GM21360 (cell line): ENCODE measurements around the gene WDR6.
A peak's percentile ranks its signal among the peaks of the same experiment; 100 is the strongest.

Experiments used
- ATAC-seq: cut with Tn5 transposase; IDR thresholded peaks from one replicate; pipeline ENCODE4 v1.9.1; 2021; ENCODE audit warnings: mild to moderate bottlenecking, moderate library complexity; ENCODE audit not compliant: unreplicated experiment

The WDR6 gene

DNA sequence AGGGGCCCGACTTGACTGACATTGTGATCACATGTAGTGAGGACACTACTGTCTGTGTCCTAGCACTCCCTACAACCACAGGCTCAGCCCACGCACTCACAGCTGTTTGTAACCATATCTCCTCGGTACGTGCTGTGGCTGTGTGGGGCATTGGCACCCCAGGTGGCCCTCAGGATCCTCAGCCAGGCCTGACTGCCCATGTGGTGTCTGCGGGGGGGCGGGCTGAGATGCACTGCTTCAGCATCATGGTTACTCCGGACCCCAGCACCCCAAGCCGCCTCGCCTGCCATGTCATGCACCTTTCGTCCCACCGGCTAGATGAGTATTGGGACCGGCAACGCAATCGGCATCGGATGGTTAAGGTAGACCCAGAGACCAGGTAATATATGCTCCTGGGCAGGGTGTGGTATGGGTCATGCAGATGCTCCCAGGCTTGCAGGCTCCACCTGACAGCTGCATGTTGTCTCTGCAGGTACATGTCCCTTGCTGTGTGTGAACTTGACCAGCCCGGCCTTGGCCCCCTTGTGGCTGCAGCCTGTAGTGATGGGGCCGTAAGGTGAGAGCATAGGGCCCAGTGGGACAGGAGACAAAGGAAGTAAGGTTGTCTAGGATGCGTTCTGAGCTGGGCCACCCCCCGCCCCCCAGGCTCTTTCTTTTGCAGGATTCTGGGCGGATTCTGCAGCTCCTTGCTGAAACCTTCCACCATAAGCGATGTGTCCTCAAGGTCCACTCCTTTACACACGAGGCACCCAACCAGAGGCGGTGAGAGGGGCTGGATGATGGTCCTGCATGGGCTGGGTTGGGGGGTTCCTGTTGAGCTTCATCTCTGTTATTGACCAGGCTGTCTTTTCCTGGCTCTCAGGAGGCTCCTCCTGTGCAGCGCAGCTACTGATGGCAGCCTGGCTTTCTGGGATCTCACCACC, 6.8 kb downstream of the WDR6 start:
- ATAC-seq = no peak

DNA sequence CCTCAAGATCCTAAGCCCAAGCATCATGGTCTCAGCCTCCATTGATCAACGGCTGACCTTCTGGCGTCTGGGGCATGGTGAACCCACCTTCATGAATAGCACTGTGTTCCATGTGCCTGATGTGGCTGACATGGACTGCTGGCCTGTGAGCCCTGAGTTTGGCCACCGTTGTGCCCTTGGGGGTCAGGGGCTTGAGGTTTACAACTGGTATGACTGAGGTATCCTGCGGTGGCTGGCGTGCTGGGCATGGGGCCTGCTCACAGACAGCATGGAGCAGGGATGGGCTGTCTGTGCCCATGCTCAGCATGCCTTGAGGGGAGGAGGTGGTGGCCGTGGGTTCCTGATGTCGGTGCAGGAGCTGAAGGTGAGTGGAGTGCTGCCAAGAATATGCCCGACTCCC, 7.9 kb downstream of the WDR6 start:
- ATAC-seq = no peak

DNA sequence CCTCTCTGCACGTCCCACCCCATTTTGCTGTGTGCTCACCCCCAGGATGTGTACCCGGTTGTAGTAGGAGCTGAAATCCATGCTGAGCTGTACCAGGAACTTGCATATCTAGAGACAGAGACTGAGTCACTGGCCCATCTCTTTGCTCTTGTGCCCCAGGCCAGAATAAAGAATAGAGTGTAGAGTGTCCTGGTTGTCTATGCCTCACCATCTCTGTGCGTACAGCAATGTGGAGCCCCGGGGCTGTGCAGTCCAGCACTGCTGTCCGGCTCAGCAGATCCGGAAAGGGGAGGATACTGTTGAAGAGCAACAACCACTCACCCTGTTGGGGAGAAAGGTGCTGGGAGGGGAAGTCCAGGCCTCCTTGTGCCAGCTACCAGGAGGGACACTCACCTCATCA, 8.6 kb downstream of the WDR6 start:
- ATAC-seq = no peak

DNA sequence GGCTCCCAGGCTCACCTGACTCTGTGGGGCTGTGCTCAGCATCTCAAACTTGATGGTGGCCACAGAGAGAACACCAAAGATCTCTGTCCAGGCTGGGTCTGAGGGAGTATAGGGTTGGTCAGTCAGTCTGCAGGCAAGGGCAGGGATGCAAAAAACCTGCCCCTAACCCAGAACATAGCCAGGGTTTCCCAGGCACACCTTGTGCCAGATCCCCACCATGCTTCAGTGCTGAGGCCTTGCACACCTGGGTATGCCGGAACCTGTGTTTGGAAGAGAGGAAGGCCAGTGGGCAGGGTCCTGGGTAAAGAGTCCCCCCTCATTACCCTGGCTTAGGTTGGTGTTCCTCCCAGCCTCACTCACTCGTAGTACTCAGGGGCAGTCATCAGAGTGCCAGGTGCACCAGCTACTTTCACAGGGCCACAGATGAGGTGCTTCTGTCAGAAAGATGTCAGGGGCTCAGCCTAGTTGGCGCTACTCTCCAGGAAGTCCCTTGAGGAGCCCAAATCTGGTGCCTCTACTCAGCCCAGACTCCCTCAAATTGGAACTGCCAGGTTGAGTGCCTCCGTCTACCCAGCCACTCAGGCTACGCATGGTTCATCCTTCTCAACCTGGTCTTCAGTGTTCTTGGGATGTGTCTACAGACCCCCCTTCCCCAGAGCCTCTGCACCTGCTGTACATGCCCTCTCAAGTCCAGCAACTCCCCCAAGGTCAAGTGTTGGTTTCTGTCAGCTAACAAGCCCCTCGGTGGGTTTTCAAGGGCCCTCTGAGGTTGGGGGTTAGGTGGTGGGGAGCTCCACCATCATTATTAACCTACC, 9.4 kb downstream of the WDR6 start:
- ATAC-seq = no peak

DNA sequence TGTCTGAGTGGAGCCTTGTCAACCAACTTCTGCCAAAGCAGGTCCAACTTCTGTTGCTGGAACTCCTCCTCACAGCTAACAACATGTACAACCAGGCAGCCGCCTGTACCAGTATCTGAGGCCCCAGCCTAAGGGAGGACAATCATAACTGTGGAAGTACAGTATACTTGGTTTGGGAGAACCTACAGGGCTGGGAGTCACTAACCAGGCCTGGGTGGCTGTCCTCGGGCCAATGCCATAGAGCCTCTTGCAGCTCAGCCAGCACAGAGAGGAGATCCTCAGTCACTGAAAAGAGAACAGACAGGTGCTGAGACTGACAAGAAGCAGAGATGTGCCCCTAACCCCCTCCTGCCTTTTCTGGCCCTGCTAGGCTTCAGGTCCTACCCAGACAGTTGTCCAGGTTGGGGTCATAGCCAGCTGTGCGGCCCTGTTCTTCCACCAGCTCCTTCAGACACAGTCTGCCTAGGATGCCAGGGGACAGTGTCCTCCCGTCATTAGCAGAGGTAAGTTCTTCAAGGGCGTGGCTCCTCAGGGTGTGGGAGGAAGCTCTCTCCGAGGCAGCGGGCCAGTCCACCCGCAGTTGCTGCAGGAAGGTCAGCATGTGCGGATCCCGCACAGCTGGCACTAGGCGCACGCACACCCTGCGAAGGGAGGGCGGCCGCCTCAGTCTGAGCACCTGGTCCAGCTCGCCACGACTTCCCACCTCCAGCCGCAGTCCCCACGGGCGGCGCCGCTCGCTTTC, 10.2 kb downstream of the WDR6 start:
- ATAC-seq = no peak

DNA sequence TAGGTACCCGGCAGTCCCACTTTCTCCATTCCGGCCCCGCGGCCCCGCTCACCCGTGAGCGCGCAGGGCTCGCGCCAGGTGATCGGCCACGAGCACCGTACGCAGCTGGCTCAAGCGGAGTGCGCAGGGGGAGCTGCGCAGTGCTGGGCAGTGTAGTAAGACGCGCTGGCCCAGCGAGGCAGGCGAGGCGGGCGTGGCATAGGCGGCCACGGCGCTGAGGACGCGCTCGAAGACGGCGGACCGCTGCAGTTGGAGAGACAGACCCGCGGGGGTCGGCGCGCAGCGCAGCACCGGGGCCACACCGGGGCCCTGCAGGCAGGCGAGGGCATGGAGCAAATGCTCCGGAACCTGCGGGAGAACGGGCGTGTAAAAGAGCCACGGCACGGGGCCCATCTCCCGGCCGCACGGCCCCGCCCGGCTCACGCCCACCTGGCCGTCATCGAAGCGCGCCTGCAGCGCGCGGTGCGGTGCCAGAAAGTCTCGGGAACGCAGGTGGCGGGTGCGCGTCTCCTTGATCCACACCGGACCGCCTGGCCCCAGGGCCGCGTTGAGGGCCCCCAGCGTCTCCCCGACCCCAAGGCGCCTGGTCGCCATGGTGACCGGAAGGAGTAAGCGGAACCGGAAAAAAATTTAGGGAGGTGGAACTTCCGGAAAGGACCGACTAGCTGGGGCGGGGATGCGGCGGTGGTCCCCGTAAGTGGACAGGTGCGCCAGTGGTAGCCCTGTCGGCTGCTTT, 10.9 kb downstream of the WDR6 start, which contains the start of gene DALRD3:
Gene DALRD3 (minus strand): TSS at position 610 of the 736 bp plus-strand sequence. CDS start 16 bp downstream, at position 594.
- no peak for ATAC-seq

DNA sequence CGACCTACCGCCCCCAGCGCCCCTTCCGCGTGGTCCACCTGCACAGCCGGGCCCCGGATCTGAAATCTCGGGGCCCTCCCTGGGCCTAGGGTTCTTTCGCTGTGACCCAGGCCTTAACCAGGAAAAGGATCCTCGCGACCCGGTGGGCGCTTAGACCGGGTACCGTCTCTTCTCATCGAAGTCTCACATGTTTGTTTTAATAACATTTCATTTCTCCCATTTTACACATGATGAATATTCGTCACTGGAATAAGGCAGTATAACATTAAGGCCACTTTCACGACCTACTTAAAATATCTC, 11.5 kb downstream of the WDR6 start:
- ATAC-seq = no peak

DNA sequence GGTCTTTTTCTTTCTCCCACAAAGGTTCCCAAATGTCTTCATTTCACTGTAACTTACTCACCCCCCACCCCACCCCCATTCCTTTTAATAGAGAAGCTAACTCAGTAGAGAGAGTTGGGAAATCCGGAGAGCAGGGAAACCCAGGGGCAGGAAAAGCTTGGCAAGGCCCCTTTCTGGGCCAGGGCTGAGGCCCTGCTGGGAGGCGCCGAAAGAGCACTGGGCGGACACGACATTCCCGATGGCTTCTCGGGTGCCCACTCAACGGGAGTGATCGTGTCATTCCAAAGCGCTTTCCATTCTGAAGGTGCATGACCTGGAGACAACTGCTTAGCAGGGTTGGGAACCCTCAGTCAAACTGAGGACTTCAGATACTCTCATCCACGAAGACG, 12.7 kb downstream of the WDR6 start:
- no peak for ATAC-seq

DNA sequence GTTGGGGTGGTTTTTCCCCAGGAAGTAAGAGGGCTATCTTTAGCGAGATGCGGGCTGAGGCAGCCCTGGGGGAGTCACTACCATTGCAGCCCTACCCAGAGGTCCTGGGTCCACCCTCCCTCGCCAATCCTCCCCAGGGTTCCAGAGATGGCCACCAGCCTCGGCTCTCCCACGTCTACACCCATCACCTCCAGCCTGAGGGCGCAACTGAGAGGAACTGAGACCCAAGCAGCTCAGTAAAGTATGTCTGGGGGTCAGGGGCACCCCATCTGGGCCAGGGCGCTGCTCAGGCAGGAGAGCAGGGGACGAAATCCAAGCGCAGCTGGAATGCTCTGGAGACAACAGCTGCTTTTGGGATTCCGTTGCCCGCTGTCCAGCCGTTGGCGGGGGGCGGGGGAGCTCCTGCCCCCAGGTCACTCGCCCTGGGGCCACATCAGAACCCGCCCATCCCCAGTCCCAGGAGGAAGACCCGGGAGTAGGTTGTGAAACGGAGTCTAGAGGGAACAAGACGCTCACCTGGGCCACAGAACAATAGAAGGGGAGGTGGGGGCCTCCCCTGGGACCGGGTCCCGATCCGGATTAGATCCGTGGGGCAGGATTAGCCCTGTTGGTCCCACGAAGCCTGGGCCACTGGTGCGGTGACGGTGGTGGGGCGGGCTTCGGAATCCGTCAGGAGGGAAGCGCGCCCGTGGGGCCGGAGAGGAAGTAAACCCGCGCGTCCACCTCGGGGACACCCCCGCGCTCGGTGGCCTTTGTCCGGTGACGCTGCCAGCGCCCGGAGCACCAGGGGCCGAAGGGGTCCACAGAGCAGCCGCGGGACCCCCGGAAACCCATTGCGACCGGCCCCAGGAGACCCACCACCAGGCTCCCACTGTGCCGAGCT, 13.4 kb downstream of the WDR6 start:
- ATAC-seq = no peak

DNA sequence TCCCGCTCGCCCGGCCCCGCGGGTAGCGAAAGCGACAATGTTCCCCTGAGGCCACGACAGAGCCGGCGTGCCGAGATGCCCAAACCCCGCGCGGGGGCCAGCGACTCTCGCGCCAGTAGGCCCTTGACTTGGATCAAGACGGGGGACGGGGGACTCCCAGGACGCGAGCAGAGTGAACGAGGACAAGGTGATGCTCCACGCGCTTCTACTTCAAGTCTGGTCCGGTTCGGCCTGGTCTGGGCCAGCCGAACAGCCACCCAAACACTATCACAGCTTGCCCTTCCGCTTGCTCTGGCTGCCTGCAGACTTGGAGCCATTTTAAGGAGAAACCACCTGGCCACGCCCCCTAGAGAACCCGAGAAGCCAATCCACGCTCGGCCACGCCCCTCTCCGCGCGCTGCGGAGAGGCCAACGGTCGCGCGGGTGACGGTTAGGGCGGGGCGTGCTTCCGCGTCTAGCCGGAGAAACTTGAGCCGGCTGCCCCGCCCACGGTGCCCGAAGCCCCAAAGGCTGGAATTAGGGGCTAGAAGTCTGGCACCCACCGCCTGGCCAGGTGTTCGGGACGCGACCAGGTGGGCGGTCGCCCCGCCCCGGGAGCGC, 14.1 kb downstream of the WDR6 start:
- ATAC-seq = peak; percentile 37

DNA sequence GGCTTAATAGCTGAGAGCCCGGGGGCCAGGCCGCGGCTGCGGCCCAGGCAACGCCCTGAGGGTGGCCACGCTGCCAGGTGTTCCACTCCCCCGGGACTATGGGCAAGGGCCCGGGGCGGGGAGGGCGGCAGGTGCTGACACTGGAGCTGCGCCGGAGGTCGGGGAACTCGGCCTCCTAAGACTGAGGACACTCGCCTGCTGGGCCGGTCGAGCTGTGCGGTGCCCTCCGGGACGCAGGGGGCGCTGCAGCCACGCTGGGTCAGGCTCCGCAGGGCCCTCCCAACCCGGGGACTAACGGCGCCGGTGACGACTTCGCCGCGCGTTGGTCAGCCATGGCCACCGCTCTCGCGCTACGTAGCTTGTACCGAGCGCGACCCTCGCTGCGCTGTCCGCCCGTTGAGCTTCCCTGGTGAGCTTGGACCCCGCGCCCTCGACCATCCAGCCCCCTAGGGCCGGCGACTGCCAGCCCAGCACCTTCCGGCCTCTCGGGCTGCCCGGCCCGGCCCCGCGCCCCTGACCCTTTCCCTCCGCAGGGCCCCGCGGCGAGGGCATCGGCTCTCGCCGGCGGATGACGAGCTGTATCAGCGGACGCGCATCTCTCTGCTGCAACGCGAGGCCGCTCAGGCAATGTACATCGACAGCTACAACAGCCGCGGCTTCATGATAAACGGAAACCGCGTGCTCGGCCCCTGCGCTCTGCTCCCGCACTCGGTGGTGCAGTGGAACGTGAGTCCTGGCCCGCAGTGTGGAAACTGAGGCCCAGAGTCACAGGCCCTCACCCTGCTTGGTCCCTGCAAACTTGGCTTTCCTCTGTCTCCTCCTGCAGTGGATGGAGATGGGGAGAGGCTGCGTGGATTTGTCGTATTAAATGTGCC, 14.9 kb downstream of the WDR6 start, which contains the start of gene NDUFAF3:
Gene NDUFAF3 (plus strand): TSS at position 309 of the 875 bp plus-strand sequence. CDS start 24 bp downstream, at position 333.
- peak; percentile 44 for ATAC-seq

DNA sequence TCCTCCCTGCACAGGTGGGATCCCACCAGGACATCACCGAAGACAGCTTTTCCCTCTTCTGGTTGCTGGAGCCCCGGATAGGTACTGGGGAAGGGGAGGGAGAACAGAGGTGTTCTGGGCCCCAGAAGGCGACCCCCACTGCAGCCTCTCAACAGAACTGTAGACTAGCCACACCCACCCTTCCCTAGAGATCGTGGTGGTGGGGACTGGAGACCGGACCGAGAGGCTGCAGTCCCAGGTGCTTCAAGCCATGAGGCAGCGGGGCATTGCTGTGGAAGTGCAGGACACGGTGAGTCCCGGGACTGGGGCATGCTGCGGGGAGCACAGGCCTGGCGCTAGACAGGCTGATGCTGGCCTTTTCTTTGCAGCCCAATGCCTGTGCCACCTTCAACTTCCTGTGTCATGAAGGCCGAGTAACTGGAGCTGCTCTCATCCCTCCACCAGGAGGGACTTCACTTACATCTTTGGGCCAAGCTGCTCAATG, 15.5 kb downstream of the WDR6 start:
- no peak for ATAC-seq

DNA sequence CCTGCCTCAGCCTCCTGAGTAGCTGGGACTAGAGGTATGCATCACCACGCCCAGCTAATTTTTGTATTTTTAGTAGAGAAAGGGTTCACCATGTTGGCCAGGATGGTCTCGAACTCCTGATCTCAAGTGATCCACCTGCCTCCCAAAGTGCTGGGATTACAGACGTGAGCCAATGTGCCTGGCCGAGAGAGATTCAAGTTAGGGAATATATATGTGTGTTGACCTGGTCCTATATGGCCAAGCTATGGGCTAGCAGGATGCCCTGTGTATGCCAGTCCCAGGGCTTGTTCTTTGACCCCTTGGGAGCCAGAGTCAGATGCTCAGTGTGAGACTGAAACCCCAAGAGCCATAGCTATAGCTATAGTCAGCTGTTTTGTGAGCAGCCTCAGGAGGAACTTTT, 16.6 kb downstream of the WDR6 start:
- no peak for ATAC-seq

DNA sequence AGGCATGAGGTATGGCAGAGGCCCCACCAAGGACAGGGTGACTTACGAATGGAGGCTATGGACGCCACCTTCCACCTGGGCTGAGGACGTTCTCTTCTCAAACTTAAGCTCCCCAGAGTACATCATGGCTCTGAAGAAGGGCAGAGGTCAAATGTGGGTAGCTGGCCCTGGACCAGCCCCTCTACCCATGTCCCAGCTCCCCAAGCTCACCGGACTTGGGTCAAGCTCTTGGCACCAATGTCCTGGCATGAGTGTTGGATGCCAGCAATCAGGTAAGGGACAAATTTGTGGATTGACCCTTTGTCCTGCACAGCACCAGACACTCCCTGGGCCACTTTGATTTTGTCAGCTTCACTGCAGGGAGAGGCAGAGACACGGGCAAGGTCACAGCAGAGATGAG, 17.3 kb downstream of the WDR6 start:
- no peak for ATAC-seq

DNA sequence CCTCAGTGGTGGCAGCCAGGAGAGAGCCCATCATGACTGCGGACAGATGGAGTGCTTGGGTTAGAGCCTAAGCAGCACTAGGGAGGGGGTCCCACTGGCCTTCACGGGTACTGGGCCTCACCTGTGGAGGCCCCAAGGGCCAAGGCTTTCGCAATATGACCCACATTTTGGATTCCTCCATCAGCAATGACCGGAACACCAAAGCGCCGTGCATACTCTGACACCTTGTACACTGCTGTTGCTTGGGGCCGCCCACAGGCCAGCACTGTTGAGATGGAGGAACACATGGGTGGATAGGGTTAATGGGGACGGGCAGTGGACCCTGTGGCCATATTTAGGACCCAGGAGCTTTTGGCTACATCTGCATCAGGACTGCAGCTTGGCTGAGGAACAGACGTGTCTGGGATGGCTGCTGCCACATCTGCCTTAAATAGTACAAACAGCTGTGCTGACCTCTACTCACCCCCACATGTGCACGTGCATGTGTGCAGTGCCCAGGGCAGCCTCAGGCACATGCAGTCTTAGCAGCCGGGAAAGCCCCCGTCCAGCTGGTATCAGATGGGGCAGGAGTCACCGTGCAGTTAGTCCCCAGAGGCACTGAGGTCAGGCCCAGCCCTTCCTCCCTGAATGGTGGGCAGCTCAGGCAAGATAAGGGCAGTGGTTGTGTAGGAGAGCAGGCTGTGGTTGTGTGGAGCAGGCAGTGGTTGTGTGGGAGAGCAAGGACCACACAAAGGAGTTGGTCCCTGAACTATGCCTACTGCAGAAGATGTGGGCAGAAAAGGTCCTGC, 18.0 kb downstream of the WDR6 start:
- no peak for ATAC-seq

DNA sequence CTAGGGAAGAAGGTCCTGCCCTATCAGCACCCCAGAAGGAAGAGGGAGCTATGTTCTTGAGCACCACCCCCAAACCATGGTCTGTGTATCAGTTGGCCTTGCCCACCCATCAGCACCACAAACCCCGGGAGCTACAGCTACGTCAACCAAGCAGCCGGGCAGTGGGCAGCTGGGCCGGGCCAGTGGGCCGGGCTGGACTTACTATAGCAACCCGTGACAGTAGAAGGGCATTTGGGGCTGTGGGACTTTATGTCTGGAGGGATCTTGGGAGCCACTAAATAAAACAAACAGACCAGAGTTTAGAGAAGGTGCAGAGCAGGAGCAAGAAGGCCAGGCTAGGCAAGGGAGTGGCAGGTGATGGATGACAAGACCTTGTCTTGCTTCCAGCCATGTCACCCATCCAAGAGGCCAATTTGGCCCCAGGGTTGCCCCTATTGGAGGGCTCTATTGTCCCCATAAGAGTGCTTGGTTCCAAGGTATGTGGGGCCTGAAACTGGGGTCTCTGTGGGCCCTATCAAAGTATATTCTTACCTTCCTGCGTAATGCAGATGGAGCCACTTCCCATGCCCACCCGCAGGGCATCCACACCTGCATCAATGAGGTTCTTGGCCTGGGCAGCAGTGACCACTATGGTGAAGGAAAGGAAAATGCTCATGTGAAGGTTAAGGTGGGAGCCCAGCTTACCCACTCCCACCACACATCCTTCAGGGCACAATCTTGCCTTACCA, 18.8 kb downstream of the WDR6 start:
- no peak for ATAC-seq

DNA sequence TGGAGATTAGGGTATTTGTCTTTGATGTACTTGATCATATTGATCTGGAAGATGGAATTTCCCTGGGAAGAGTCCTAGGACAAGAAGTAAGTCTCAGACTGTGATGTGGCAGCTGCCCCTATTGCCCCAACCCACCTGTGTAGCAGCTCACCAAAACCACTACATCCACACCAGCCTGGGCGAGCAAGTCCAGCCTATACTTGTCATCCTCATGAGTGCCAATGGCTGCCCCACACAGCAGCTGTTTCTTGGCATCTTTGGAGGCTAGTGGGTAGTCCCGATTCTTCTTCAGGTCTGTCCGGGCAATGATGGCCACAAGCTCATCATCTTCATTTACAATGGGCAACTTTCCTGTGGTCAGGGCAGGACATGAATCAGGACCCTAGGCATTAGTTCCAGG, 19.3 kb downstream of the WDR6 start:
- no peak for ATAC-seq
